HL-60 (cell line): ENCODE data around the gene VCAN.

ENCODE experiments used
- DNase-seq, 2 experiments: peaks; one replicate each; pipeline ENCODE4 v3.0.0-alpha.2; 2010 to 2020; ENCODE audit warnings: low read depth in 1 of 2, low spot score in 1 of 2
- H3K27ac ChIP-seq: fragments of 250-450 bp; sonication (Bioruptor Pico); replicated peaks from 2 replicates; pipeline ENCODE4 v1.5.1; 2020; ENCODE audit warnings: mild to moderate bottlenecking, moderate library complexity
- H3K27me3 ChIP-seq: fragments of 250-450 bp; sonication (Bioruptor Pico); 2 replicates; pipeline ENCODE4 v1.5.1; 2021; ENCODE audit warnings: mild to moderate bottlenecking, moderate library complexity; ENCODE audit not compliant: insufficient read depth, poor library complexity, severe bottlenecking
- H3K4me3 ChIP-seq: replicated peaks from 2 replicates; pipeline ENCODE4 v1.5.1; 2011; ENCODE audit warnings: mild to moderate bottlenecking, control low read depth, low read length; ENCODE audit not compliant: insufficient read depth
- GABPA ChIP-seq: IDR thresholded peaks from 2 replicates; pipeline ENCODE4 v1.6.1; 2012; ENCODE audit warnings: low read depth
- POLR2AphosphoS5 ChIP-seq: IDR thresholded peaks from 2 replicates; pipeline ENCODE4 v1.6.1; 2012; ENCODE audit warnings: low read depth
- SPI1 ChIP-seq: IDR thresholded peaks from 2 replicates; pipeline ENCODE4 v1.6.1; 2012; ENCODE audit warnings: low read depth, mild to moderate bottlenecking, borderline replicate concordance
- TF ChIP-seq, protein P1 (sequence below): IDR thresholded peaks from 2 replicates; pipeline ENCODE4 v1.6.1; 2012; ENCODE audit warnings: low read depth; ENCODE audit not compliant: insufficient replicate concordance
- TF ChIP-seq, protein P2 (sequence below): IDR thresholded peaks from one replicate; pipeline ENCODE4 v1.5.1; 2011; ENCODE audit warnings: low read length, control low read depth, inconsistent platforms; ENCODE audit not compliant: insufficient read depth

The VCAN gene

DNA sequence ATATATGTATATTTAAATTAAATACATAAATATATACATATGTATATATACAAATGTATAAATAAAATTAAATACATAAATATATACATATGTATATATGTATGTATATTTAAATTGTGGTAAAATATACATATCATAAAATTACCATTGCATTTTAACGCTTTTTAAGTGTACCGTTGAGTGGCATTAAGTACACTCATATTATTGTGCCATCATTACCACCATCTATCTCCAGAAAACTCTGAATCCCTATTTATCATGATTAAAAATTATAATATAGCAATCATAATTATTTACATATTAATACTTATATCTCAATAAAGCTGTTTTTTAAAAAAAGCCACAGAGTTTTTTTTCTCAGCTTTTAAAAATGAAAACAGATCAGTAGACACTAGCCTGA lies 27.1 kb upstream of the VCAN start:
- TF ChIP-seq, protein P1, sequence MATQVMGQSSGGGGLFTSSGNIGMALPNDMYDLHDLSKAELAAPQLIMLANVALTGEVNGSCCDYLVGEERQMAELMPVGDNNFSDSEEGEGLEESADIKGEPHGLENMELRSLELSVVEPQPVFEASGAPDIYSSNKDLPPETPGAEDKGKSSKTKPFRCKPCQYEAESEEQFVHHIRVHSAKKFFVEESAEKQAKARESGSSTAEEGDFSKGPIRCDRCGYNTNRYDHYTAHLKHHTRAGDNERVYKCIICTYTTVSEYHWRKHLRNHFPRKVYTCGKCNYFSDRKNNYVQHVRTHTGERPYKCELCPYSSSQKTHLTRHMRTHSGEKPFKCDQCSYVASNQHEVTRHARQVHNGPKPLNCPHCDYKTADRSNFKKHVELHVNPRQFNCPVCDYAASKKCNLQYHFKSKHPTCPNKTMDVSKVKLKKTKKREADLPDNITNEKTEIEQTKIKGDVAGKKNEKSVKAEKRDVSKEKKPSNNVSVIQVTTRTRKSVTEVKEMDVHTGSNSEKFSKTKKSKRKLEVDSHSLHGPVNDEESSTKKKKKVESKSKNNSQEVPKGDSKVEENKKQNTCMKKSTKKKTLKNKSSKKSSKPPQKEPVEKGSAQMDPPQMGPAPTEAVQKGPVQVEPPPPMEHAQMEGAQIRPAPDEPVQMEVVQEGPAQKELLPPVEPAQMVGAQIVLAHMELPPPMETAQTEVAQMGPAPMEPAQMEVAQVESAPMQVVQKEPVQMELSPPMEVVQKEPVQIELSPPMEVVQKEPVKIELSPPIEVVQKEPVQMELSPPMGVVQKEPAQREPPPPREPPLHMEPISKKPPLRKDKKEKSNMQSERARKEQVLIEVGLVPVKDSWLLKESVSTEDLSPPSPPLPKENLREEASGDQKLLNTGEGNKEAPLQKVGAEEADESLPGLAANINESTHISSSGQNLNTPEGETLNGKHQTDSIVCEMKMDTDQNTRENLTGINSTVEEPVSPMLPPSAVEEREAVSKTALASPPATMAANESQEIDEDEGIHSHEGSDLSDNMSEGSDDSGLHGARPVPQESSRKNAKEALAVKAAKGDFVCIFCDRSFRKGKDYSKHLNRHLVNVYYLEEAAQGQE = no peak
- TF ChIP-seq SPI1 (no peak), GABPA (no peak), POLR2AphosphoS5 (no peak)
- TF ChIP-seq, protein P2, sequence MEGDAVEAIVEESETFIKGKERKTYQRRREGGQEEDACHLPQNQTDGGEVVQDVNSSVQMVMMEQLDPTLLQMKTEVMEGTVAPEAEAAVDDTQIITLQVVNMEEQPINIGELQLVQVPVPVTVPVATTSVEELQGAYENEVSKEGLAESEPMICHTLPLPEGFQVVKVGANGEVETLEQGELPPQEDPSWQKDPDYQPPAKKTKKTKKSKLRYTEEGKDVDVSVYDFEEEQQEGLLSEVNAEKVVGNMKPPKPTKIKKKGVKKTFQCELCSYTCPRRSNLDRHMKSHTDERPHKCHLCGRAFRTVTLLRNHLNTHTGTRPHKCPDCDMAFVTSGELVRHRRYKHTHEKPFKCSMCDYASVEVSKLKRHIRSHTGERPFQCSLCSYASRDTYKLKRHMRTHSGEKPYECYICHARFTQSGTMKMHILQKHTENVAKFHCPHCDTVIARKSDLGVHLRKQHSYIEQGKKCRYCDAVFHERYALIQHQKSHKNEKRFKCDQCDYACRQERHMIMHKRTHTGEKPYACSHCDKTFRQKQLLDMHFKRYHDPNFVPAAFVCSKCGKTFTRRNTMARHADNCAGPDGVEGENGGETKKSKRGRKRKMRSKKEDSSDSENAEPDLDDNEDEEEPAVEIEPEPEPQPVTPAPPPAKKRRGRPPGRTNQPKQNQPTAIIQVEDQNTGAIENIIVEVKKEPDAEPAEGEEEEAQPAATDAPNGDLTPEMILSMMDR = no peak
- no peak for DNase-seq
- H3K27me3 ChIP-seq = no peaks in the 10 kb centered on the region
- no peak overlapping the region for H3K4me3 ChIP-seq
- H3K27ac ChIP-seq = no peak overlapping the region

DNA sequence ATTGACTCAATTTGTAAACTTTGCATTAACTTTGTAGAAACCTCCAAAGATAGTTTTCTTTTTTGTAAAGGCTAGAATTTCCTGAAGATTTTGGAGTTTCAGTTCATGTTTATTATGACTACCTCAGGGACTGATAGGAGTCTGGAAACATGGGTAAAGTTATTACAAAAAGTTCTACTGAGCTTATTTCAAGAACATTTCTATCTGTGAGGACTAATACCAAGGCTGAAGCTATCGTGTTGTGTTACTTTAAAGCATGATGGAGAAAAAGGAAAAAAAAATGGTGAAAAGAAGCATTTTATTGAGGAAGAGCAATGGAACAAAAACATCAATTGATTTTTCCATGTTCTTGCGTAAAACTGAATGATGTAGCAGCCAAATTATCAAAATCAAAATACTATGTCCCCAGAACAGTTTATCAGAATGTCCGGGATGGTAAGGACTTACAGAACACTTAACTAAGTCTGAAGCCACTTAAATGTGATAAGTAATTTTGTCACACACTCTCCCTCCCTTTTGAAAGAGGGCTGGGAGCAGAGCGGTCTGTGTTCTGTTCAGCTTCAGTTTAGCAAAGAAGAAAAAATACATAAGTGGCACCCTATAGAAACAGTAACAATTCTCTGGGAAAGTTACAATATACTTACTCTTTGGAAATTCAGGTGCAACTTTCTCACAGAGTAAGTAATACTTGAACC lies 25.1 kb upstream of the VCAN start:
- Histone ChIP-seq H3K4me3 (no peak overlapping the region), H3K27ac (no peak overlapping the region), H3K27me3 (no peaks in the 10 kb centered on the region)
- no peak for DNase-seq
- no peak for TF ChIP-seq SPI1
- TF ChIP-seq, protein P2 = no peak
- TF ChIP-seq GABPA = no peak
- TF ChIP-seq, protein P1 = no peak
- no peak for TF ChIP-seq POLR2AphosphoS5

DNA sequence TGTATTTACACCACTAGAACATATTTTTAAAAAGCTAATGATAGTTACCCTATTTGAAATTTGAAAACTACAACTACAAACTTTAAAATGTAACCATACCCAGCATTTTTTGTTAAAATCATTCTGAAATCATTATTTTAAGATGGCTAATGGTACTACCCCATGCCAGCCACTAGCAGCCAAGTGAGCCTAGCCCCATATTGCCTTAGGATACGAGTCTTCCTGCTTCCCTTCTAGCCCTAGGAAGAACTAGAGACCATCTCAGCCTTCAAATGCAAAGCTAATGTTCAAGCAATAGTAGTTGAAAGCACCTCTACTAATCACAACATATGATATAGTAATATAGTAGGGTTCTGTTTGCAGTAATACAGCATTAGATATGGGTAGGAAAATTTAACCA lies 24.0 kb upstream of the VCAN start:
- TF ChIP-seq GABPA (no peak), SPI1 (no peak), POLR2AphosphoS5 (no peak)
- TF ChIP-seq, protein P1 = no peak
- TF ChIP-seq, protein P2 = no peak
- no peak overlapping the region for H3K4me3 ChIP-seq
- H3K27ac ChIP-seq = no peak overlapping the region
- no peak for DNase-seq
- no peaks in the 10 kb centered on the region for H3K27me3 ChIP-seq
